ENCODE measurements around the gene HIVEP1.
"Not testable (repeated sequence)": the region's sequence is repeated elsewhere in the genome, so short reads cannot be mapped to it uniquely, and the experiment has no call there.

Gene HIVEP1

DNA sequence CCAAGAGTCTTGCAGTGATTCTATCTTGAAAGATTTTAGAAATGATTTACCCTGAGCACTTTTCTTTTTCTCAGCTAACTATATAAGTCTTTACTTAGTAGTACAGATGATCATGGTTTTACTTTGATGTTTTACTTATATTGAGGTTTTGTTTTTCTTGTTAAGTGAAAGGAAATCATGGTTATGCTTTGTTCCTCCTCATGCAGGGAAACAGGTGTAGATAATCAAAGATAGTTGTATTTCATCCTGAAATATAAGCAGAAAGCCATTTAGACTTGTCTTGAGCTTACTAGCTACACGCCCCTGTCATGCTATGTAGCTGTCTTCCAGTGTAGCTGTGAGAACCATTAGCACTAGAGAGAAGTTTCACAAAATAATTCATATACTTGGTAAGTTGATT is 113.9 kb downstream of the HIVEP1 start:
- no peak for DNase-seq

DNA sequence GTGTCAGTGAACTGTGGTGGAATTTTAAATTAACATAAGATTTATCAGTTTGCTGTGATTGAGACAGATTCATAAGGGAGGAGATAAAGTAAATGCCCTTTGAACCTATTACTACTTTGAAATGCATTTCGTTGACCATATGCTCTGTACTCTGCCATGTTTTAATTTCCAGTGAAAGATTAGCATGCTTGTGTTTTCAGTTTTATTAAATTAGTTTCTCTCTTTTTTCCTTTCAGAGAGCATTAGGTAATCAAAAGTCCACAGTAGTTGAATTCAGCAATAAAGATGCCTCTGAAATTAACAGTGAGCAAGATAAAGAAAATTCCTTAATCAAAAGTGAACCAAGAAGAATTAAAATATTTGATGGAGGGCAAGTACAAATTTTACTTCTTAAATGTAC is 117.4 kb downstream of the HIVEP1 start:
- DNase-seq: no peak

DNA sequence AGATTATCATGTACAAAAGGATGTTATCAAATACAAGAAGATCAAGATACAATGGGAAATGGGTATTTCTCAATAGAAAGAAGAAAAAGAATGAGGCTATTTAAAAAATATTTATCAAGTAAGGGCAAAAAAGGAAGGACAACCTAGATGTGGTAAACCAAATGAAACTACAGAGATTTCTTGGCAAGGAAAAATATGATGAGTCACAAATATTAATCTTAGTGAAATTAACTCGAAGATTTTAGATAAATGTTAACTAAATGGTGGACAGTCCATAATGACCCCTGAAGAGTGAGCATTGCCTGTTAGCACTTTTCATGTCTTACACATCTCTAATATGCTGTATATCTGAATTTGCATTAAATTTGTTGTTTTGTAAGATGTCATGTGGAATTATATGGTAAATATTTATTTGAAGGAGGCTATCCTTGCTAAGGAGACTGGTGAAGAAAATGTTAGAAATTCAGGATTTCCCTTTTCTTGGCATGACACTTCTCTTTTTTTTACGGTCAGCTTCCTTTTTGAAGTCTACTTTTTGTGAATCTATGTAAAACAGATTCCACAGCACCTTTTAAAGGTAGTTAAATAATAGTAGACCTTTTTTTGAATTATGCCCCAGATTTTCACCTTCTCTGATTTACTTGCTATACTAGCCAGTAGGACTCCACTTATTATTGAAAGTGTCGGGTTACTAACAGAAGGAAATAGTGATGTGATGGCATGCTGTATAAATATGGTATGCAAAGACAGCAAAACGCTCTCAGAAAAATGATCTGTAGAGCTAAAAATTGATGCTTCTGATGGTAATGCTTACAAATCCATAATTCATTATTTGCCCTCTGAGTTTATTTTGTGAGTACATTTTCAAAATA is 120.5 kb downstream of the HIVEP1 start:
- no peak for DNase-seq

DNA sequence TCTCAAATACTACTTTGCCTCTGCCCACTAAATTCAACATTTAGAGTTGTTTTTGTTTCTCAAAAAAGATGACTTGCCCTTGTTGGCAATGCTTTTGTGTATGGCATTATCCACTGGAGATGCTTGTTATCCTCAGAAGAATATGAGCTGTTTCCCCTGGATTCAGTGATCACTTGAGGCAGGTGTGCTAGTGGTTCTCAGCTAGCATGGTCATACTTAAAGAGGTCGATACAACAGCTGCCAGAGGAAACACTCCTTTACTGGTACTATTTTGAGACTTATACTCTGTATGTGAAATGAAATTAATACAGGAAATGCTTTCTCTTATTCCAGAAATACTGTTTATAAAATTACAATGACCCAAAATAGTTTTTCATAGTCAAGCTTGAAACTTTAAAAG is 122.5 kb downstream of the HIVEP1 start:
- DNase-seq: no peak

DNA sequence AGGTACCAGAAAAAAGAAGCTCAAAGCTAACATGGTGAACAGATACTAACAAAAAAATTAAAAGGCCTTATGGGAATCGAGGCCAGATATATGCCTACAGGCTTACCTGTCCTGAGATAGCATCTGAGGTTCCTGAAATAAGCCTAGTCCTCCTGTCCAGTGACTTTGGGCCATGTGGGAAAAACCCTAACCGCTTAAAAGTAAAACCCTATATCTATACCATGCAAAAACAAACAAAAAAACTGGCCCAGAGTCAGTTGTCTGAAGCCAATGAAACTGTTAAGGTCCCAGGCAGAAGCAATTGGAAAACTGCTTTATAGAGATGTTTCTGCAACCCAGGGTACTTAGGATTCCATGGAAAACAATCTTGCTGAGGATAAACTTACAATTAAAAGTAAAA is 122.9 kb downstream of the HIVEP1 start:
- no peak for DNase-seq

DNA sequence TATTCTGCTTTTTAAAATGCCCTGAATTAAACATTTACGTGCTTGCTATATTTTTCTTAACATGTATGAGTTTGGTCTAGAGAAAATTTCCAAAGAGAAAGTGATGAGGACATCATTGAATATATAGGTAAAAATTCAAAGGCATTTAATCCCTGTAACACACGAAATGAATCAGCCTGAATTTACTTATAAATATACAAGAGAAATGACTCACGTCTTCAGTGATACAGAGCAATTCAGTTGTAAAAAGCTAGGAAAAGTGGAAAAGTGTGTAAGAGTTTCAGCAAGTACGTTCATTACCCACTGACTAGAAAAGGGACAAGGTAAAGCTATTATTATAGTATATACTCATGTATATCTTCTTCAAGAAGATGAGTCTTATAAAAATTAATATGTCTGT is 124.8 kb downstream of the HIVEP1 start:
- DNase-seq: no peak

DNA sequence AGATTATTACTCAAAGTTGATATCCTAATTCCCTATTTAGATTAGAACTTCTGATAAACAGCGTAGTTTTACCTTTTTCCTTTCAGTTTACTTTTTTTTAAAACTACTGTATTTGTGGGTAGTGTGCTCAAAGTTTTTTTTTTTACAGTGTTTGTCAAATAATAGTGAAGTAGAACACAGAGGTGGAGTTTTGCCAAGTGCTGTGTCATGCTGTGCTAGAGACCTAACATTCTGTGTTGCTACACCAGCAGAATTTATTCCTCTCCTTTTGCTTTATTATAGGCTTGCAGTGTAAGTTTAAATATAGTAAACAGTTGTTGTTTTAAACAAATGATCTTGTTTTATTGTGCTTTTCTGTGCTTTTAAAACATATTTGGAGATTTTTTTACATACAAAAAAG is 125.4 kb downstream of the HIVEP1 start:
- DNase-seq: no peak

DNA sequence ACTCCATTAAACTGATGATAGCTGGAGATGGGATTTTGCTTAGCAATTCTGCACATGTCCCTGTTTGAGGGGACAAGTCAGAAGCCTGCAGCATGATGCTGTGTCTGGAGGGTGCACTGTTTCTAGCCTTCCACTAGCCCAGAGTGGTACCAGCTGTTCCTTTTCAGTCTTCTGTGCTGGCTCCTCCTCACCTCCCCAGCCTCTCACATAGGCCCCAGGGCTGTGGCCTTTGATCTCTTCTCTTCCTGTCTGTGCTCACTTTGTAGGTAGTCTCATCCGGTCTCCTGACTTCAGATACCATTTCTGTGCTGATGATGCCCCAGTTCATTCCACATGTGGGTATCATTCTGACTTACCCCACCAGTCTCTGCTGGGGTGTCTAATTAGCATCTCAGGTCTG is 126.3 kb downstream of the HIVEP1 start:
- DNase-seq: no peak

DNA sequence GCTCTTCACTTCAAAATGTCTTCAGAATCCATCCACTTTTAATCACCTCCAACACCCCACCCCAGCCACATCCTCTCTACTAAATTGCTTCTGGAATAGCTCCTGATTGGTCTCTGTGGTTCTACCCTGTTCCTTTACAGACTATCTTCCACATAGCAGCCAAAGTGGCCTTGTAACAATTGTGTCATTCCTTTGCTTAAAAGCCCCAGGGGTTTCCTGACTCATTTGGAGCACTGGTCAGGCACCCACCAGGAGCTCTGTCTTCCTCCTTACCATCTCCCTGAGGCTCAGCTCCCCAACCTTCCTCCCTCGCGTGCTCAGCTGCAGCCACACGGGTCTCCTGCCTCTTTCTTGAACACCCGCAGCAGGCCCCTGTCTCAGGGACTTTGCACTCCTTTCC is 126.8 kb downstream of the HIVEP1 start:
- no peak for DNase-seq

DNA sequence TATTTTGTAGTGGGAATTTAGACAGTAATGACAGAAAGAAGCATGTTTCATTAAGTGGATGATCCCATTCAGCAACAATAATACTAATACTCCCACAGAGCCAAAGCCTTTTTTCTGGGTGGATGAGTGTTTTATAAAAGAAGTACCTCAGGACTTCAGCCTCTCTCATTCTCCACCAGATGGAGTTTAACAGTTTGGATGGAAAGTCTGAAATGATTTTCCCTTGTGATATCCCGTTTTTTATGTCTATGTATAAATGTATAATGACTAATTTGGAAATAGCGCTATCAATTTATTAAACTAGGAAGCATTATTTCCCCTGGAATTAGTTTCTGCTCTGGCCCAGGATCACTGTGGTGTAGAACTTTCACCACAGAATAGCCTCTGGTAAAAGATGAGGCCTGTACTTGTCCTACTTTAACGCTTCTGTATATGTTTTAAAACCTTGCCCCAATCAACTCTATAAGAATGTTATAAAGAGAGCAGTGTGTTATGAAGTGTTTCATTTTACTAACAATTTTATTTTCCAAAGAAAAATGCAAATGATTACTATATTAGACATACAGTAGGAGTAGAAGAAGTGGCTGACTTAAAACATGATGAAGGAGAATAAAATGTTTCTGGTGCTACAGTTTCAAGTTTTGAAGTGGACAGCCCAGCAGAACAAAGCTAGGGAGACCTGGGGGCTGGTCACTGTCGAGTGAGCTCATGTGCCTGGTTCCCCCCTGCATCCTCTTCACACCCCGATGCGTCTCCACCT is 135.6 kb downstream of the HIVEP1 start:
- no peak for DNase-seq

DNA sequence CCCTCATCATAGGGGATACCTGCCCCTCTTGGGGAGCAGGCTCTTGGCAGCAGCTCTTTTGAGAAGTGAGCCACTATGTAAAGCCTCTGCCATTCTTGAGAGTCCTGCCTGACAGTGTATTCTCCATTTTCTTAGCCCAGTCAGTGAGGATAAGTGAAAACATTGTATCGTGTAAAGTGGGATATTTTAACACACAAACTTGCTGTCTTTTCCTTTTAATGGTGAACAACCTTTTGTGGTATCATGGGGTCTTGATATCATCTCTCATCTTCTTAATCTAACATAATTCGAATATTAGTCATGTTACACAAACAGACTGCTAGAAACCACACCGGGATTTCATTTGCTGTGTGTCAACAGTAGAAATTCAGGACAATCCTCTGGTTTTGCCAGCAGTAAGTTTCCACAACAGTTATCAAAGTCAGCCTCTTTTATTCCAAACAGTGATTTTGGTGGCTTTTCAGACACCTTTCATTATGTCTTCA is 136.2 kb downstream of the HIVEP1 start:
- no peak for DNase-seq

DNA sequence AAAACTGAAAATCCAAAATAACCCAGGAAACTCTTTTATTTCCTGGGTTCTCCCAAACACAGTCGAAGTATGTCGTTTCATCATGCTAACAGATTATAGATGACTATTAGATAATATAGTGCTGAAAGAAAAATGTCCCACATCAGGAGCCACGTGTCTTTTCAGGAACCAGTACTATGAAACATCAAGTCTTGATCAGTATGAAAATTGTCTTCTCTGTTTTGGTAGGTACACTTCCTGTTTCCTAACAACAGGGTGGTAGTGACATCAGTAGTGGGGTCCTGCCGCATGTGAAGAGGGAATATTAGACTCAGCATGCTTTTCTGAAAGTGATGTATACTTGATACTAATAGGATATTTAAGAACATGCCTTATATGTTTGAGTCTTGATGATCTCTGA is 136.7 kb downstream of the HIVEP1 start:
- no peak for DNase-seq

DNA sequence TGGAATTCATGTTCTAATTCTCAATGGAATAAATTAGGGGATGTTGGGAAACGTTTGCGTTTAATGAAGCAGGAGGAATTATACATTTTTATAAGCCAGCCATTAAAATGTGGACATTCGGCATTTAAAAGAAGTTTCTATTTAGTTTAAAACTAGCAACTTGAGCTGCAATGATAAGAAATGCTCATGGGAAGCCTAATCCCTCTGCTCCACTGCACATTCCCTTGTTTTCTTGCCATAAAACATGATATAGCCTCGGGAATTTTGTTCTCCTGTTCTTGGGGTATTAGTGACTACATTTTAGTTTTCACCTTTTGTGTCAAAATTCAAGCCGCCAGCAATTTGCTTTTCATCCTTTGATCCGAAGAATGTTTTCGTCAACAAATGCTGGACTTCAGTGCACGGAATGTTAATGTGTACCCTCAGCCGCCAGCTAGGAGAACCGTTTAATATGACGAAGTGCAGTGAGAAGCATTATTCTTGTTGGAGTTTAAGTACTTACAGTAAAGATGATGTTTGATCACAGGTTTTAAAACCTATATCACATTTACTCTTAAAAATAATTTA is 137.9 kb downstream of the HIVEP1 start:
- no peak for DNase-seq

DNA sequence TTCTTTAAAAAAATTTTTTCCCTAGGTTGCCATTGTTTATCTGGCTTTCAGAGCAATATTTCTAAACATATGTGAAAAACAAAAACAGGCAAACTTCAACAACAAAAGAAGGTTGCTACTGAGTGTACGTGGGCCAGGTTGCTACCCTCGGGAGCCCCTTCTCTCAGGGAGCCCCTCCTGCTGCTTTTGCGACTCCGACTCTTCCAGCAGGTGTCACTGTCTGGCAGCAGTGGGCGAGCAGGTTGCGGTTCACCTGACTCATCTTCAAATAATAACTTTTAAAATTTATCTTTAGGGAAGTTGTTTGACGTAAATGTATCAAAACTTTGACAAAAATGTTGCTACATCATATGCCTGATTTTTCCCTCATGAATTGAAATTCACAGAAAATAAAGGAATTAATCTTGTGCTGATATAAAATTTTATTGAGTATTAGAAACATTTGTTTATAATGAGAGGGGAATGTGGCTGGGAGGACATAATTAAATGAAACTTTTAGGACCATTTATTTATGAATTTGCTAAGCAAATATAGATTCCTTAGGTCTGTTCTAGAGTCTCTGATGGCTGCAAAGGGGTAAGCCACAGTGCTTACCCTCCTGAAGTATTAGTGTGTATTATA is 138.8 kb downstream of the HIVEP1 start:
- no peak for DNase-seq

DNA sequence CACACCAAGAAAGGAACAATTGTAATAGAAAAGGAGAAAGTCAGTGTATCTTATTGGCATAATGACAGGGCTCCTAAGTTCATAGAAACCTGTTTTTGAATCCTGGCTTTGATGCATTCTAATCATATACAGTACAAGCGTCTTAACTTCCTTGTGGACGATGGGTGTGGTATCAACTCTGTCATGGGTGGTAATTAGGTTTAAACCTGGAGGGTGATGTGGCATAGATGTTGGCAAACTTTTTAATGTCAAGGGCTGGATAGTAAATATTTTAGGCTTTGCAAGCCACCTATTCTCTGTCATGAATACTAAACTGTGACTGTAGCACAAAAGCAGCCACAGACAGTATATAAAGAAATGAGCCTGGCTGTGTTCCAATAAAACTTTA is 139.3 kb downstream of the HIVEP1 start:
- DNase-seq: no peak

DNA sequence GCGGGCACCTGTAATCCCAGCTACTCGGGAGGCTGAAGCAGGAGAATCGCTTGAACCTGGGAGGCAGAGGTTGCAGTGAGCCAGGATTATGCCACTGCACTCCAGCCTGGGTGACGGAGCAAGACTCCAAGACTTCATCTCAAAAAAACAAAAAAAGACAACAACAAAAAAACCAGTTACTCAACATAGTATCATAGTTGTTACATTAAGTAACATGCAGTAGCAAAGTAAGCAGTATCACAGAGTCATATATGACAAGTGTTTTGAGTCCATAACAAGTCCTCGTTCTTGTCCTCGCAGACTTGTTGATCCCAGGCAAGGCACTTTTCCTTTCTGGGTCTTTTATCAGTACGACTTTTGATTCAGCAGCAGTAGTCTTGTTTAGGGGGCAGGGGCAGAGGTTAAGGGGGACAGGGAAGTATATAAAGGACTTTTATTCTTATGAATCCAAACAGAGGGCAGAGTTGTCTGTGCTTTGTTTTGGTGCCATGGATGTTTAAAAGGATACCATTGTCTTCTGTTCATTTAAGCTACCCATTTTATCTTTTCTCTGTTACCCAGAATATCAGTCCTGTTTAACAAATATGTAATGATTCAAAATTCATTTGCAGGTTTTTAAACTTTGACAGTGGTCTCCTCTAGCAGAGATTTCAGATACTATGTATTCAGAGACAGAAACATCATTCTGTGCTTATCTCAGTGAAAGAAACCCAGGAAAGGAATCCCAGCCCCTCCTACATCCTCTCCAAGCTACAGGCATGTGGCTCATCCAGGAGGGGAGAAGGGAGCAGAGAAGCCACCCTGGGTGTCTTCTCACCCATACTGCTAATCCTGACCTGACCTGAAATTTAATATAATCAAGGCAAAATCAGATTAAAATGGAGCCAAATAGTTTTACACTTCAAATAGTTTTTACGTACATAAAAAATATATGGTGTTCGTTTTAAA is 140.2 kb downstream of the HIVEP1 start:
- no peak for DNase-seq

DNA sequence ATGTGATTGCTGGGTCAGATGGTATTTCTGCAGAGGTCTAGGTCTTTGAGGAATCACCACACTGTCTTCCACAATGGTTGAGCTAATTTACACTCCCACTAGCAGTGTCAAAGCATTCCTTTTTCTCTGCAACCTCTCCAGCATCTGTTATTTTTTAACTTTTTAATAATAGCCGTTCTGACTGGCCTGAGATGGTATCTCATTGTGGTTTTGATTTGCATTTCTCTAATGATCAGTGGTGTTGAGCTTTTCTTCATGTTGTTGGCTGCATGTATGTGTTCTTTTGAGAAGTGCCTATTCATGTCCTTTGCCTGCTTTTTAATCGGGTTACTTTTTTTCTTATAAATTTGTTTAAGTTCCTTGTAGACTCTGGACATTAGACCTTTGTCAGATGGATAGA is 143.7 kb downstream of the HIVEP1 start:
- not testable (repeated sequence) for DNase-seq

DNA sequence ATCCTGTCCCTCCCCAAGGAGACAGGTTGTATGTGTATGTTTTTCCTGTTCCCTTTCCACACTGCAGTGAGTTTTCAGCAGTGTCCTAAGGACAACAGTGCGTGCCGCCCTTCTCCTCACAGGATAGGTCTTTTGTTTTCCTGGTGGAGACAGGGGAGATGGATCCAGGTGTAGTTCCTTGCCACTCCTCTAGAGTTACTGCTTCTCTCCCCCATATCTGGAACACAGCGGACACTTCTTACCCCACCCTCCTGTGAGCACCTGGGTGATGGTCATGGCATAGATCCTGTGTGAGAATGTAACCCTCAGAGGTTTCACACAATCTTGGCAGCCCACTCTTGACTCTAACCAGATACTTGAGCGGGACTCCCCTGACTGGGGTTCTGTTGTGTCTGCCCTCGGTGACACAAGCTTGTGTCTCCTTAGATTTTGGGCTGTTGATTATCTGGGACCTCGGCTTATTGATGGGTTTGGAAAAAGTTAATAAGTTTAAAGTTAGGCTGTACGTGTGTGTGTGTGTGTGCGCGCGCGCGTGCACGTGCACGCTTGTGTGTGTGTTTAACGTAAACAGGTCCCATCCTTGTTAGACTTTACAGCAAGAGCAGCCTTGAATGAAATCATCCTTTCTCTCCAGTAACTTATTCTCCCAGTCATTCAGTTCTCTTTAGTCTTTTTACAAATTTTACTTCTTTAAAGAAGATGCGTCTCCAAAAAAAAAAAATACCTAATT is 146.7 kb downstream of the HIVEP1 start:
- no peak for DNase-seq

DNA sequence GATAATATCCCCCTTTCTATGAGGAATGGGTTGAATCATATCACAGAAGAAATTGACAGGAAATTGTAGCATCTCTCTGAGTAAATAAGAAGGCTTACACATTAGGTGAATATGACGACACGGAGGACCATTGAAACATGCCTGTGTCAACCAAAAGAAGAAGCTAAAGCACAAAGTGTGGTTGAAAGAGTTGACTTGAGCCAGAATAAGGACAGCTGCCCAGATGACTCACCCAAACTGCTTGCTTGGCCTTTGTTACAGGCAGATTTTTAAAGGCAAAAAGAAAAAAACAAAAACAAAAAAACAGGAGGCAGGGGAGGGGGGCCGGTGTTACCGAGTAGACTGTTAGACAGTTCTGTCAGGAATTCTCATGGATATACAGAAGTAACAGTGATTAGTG is 148.2 kb downstream of the HIVEP1 start:
- DNase-seq: no peak

DNA sequence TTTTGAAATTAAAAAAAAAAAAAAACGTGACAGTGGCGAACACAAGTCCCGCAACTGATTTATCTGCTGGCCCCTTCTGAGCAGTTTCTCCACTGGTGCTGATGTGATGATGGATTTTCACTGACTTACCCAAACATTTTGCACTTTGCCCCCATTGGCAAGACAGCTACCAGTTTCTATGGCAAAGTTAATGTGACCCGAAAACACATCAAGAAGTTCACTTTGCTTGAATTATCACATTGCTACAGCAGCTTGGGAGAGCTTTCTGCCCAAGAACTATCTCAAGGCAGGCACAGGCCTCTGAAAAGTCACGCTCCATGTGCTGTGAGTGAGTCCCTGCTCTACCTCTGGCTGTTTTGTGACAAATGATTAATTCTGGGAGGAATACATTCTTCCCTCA is 150.1 kb downstream of the HIVEP1 start:
- no peak for DNase-seq

DNA sequence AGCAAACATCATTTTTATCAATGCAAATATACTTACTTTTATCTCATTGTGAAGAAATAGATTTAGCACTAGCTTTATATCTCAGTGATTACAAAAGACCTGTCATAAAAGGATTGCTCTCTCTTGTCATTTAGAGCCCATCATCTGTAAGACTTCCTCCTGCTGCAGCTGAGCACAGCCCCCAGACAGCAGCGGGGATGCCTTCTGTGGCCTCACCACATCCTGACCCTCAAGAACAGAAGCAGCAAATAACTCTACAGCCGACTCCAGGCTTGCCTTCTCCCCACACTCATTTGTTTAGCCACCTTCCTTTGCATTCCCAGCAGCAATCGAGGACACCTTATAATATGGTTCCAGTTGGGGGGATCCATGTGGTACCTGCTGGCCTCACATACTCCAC is 151.0 kb downstream of the HIVEP1 start:
- no peak for DNase-seq
